Measurements from ENCODE around the gene HERC2.

Gene HERC2

DNA sequence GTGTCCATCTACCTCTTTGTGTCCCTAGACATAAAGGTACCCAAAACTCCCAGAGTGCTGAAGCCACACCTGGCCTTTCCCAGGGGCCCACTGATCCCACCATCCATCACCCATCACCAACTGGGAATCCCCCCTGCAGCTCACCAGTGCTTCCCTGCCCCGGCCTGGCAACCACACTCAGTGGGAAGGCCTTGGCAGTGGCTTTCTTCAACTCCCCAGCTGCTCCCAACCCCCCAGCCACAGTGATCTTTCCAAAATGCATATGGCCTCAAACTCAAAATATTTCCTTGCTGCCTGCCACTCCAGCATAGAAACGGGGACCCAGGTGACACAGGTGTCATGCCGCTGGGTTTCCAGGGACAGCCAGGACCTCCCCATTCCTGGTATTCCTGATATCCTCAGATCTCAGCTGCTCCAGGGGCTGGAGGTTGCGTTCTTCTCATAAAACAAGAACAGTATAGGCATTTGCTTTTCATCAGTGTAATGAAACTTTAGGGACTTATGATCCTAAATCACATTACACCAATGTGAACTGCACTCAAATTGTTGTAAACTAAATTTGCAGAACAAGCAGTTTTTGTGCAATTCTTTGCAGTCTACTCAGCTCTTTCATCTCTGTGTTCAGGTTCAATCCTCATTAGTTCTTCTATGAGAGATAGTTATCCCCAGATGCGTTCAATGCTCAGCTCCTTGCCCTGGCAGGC, 224.2 kb downstream of the HERC2 start:
- in situ Hi-C loops (cut with HindIII; ENCODE audit: low sequenced_read_pairs): no loop called here
- DNase-seq (ENCODE audit: low read depth, low spot score): no peak
- TF ChIP-seq, protein P1, sequence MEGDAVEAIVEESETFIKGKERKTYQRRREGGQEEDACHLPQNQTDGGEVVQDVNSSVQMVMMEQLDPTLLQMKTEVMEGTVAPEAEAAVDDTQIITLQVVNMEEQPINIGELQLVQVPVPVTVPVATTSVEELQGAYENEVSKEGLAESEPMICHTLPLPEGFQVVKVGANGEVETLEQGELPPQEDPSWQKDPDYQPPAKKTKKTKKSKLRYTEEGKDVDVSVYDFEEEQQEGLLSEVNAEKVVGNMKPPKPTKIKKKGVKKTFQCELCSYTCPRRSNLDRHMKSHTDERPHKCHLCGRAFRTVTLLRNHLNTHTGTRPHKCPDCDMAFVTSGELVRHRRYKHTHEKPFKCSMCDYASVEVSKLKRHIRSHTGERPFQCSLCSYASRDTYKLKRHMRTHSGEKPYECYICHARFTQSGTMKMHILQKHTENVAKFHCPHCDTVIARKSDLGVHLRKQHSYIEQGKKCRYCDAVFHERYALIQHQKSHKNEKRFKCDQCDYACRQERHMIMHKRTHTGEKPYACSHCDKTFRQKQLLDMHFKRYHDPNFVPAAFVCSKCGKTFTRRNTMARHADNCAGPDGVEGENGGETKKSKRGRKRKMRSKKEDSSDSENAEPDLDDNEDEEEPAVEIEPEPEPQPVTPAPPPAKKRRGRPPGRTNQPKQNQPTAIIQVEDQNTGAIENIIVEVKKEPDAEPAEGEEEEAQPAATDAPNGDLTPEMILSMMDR (IDR thresholded peaks at IDR 0.05; ENCODE audit: low read depth, low read length): no peak
- no peak overlapping the region for H3K4me3 ChIP-seq (ENCODE audit: low read depth, low read length)

DNA sequence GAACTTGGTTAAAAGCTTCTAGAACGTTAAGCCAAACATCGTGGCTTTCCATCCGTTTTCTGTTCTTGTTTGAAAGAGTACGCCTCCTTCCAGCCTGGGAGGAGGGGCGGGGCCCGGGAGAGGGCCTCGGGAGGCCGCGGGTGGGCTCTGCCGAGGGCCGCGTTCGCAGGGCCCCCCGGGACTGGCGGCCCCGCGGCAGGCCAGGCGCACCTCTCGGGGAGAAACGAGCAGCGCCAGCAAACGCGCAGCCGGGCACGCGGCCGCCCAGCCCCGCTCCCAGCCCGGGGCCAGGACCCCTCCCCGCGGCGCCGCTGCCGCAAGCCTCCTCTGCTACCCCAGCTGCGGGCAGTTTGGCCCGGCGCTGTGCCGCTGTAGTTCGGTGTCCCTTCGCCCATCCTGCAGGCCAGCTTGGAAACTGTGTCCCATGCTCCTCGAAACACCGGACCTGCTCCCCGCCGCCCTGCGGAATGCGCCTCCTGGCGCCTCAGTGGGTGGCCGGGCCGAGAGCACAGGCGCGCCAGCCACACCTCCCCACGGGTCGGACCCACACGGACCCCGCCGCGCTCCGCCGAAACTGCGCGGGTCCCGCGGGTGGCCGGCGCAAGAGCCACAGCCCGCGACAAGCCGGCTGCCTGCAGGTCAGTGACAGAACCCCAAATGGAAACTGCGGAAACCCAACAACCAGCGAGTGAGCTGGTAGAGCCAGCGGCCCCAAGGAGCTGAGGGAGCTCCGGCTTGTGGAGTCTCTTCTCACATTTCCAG, 225.1 kb downstream of the HERC2 start:
- DNase-seq (ENCODE audit: low read depth, low spot score): no peak
- peak overlapping the region; percentile 44 for H3K4me3 ChIP-seq (ENCODE audit: low read depth, low read length)
- in situ Hi-C loops (cut with HindIII; ENCODE audit: low sequenced_read_pairs): no loop called here
- TF ChIP-seq, protein P1 (IDR thresholded peaks at IDR 0.05; ENCODE audit: low read depth, low read length): no peak

DNA sequence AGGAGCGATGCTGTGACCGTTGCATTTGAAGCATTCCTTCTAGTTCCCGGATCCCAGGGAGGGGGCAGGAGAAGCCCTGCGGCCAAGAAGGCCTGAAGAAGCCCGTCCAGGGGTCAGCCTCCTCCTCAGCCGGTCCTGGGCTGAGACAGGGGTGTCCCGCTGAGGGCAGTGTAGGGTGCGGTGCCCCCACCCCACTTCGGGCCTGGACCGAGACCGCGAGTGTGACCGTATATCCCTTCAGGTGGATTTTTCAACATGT, 225.6 kb downstream of the HERC2 start:
- in situ Hi-C loops (cut with HindIII; ENCODE audit: low sequenced_read_pairs): no loop called here
- peak overlapping the region; percentile 44 for H3K4me3 ChIP-seq (ENCODE audit: low read depth, low read length)
- DNase-seq (ENCODE audit: low read depth, low spot score): peak; percentile 40
- TF ChIP-seq, protein P1 (IDR thresholded peaks at IDR 0.05; ENCODE audit: low read depth, low read length): no peak

DNA sequence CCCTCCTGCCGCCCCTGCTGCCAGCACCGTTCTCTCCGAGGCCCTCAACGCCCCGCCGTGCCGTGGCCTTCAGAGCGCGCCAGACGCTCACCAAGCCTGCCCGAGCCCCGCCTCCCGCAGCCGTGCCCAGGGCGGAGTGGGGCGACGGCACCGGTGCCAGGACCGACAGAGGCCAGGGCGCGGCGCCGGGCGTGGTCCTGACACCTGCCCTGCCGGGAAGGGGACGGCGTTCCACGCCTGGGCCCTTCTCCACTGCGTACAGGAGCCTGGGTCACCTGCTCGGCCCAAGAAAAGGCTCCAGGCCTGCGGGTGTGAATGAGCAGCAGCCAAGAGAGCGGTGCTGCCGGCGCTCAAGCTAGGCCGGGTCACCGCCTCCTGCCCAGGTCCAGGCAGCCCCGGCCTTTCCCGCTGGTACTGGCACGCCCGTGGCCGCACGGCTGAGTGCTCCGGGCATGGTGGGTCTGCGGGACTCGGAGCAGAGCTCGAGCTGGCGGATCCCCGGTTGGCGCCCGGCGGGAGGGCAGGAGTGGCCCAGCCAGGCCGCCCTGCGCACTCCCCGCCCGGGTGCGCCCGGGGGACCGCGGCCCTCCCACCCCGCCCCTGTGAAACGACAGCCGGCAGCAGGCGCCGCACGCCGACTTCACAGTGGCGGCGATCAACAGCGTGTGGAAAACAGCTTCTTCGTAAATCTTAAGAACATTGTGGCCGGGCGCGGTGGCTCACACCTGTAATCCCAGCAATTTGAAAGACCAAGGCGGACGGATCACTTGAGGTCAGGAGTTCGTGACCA, 227.1 kb downstream of the HERC2 start:
- H3K4me3 ChIP-seq (ENCODE audit: low read depth, low read length): peak overlapping the region; percentile 44
- DNase-seq (ENCODE audit: low read depth, low spot score): no peak
- in situ Hi-C loops (cut with HindIII; ENCODE audit: low sequenced_read_pairs): no loop called here
- TF ChIP-seq, protein P1 (IDR thresholded peaks at IDR 0.05; ENCODE audit: low read depth, low read length): no peak

DNA sequence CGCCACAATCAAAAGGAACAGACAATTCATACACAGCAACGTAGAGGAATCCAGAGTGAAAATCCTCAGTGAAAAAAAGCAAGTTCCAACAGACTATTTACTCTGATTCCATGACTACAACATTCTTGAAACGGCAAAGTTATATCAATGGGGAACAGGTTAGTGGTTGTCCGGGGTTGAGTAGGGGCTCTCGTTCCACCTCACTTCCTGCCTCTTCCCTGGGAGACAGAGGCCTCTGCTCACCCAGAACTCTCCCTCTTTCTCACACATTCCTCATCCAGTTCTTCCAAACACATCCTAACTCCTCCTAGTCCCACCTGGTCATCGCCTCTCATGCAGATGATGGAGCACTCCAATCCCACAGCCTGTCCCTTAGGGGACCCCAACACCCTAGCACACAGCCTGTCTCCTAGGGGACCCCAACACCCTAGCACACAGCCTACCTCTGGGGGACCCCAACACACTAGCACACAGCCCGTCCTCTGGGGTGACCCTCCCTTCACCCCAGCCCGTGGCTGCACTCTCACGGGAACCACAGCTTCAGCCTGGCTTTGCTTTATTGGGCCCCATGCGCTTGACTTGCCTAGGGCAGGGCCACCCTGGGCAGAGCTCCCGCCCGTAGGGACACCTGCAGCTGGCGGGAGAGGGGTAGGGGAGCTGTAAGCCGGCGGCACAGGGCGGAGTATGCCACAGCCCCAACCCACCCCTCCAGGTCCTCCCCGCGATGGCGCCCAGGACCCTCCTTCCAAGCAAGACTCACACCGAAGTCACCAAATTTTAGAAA, 228.0 kb downstream of the HERC2 start:
- H3K4me3 ChIP-seq (ENCODE audit: low read depth, low read length): no peak overlapping the region
- no peak for DNase-seq (ENCODE audit: low read depth, low spot score)
- TF ChIP-seq, protein P1 (IDR thresholded peaks at IDR 0.05; ENCODE audit: low read depth, low read length): no peak
- in situ Hi-C loops (cut with HindIII; ENCODE audit: low sequenced_read_pairs): no loop called here

DNA sequence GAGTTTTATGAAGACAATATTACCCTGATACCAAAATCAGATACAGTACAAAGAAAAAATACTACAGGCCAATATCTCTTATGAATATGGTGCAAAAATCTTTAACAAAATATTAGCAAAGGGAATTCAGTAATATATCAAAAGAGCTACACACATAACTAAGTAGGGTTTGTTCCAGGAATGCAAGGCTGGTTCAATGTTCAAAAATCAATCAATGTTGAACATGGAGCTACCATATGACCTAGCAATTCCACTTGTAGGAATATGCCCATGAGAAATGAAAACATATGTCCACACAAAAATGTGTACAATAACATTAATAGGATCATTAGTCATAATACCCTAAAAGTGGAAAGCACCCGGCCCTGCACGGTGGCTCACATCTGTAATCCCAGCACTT, 230.7 kb downstream of the HERC2 start:
- TF ChIP-seq, protein P1 (IDR thresholded peaks at IDR 0.05; ENCODE audit: low read depth, low read length): no peak
- in situ Hi-C loops (cut with HindIII; ENCODE audit: low sequenced_read_pairs): no loop called here
- no peak for DNase-seq (ENCODE audit: low read depth, low spot score)
- no peak overlapping the region for H3K4me3 ChIP-seq (ENCODE audit: low read depth, low read length)

Data from astrocyte of the spinal cord (primary cell).